Thyroid gland (tissue), 4 donors: ENCODE data around the gene ARHGAP28. TPM values are rescaled to one million over a fixed set of nuclear protein-coding genes. Genes with fewer than 3 reads are reported as not detected.

ENCODE experiments used
- DNase-seq, 2 donors: peaks; one replicate each; pipeline ENCODE4 v3.0.0-alpha.2; 2019
- H3K27ac ChIP-seq, 3 donors: fragments of 200-600 bp; sonication (generic); 1 replicate in 2 of 3; 2 replicates in 1 of 3; pipeline ENCODE4 v1.5.1; 2016 to 2019; ENCODE audit warnings: mild to moderate bottlenecking in 1 of 3, moderate library complexity in 1 of 3
- H3K27me3 ChIP-seq: fragments of 200-600 bp; sonication (generic); one replicate; pipeline ENCODE4 v1.5.1; 2019
- H3K36me3 ChIP-seq, 2 donors: fragments of 200-600 bp; sonication (generic); one replicate each; pipeline ENCODE4 v1.5.1; 2016 to 2019
- H3K4me1 ChIP-seq, 2 donors: fragments of 200-600 bp; sonication (generic); one replicate each; pipeline ENCODE4 v1.5.1; 2017 to 2019
- H3K4me3 ChIP-seq, 3 donors: fragments of 200-600 bp; sonication (generic); replicated peaks in 1 of 3; 1 replicate in 2 of 3; 2 replicates in 1 of 3; pipeline ENCODE4 v1.5.1; 2016; ENCODE audit warnings: mild to moderate bottlenecking in 1 of 3
- H3K9me3 ChIP-seq: fragments of 200-600 bp; sonication (generic); one replicate; pipeline ENCODE4 v1.5.1; 2017
- POLR2A ChIP-seq, 2 donors: fragments of 450-650 bp; IDR thresholded peaks; one replicate each; pipeline ENCODE4 v1.6.1; 2017; ENCODE audit warnings: antibody characterized with exemption in 2 of 2, mild to moderate bottlenecking in 2 of 2, moderate library complexity in 1 of 2
- WGBS, 2 donors: methylation state at CpG; one replicate each; pipeline ENCODE4 v1.1.5; 2017; 5-methylcytosine and 5-hydroxymethylcytosine counted together
- intact Hi-C: fragments of 100-400 bp; cut with DNase I; formaldehyde crosslinking; loops from one replicate; pipeline ENCODE4 v1.15.1; 2023
- total RNA-seq, 4 donors: library from RNA; depleted of rRNA; stranded (reverse); fragments of >200 nt; gene quantifications; one replicate each; pipeline ENCODE4 v1.2.3, GENCODE V29; 2016
- TF ChIP-seq, protein P1 (sequence below), 6 experiments: fragments of 200-600 bp in 3 of 6; fragments of 450-650 bp in 3 of 6; sonication (generic) in 3 of 6; IDR thresholded peaks; one replicate each; pipeline ENCODE4 v1.5.1; 2016 to 2019; ENCODE audit warnings: antibody characterized with exemption in 6 of 6, mild to moderate bottlenecking in 2 of 6, inconsistent platforms in 1 of 6, moderate library complexity in 1 of 6

ARHGAP28 gene
- total RNA-seq, 4 donors from 2014 or later: 2.8 to 26.5 (median 9.1) TPM

DNA sequence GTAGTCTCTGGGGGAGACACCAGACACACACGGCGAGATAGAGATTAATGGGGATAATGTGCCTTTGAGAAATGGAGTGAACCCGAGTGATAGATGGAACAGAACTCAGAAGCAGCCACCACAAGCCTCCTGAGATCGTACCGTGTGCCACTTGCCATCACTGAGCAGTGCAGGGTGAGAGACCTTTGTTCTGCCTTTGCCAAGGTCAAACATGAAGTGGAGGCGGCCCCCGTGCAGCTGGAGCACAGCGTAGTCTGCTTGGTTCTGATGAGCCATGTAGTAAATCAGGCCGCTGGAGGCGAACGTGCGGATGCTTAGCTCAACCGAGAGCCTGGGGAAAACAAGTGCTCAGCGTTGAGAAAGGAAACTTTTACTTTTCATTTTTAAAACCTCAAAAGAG lies 221.1 kb downstream of the ARHGAP28 start:
- no peaks in the 10 kb centered on the region for H3K36me3 ChIP-seq
- H3K9me3 ChIP-seq: no peaks in the 10 kb centered on the region
- 89 to 90% methylated on average over 14 of the region's 14 CpGs for WGBS, 2 donors
- no peaks in the 10 kb centered on the region for H3K4me1 ChIP-seq
- H3K27ac ChIP-seq: no peak overlapping the region
- no peak for DNase-seq
- H3K27me3 ChIP-seq: no peaks in the 10 kb centered on the region
- intact Hi-C loops: no loop called here
- H3K4me3 ChIP-seq: no peak overlapping the region
- no peak for TF ChIP-seq POLR2A (IDR thresholded peaks at IDR 0.05)
- TF ChIP-seq, protein P1, sequence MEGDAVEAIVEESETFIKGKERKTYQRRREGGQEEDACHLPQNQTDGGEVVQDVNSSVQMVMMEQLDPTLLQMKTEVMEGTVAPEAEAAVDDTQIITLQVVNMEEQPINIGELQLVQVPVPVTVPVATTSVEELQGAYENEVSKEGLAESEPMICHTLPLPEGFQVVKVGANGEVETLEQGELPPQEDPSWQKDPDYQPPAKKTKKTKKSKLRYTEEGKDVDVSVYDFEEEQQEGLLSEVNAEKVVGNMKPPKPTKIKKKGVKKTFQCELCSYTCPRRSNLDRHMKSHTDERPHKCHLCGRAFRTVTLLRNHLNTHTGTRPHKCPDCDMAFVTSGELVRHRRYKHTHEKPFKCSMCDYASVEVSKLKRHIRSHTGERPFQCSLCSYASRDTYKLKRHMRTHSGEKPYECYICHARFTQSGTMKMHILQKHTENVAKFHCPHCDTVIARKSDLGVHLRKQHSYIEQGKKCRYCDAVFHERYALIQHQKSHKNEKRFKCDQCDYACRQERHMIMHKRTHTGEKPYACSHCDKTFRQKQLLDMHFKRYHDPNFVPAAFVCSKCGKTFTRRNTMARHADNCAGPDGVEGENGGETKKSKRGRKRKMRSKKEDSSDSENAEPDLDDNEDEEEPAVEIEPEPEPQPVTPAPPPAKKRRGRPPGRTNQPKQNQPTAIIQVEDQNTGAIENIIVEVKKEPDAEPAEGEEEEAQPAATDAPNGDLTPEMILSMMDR (IDR thresholded peaks at IDR 0.05): no peak

DNA sequence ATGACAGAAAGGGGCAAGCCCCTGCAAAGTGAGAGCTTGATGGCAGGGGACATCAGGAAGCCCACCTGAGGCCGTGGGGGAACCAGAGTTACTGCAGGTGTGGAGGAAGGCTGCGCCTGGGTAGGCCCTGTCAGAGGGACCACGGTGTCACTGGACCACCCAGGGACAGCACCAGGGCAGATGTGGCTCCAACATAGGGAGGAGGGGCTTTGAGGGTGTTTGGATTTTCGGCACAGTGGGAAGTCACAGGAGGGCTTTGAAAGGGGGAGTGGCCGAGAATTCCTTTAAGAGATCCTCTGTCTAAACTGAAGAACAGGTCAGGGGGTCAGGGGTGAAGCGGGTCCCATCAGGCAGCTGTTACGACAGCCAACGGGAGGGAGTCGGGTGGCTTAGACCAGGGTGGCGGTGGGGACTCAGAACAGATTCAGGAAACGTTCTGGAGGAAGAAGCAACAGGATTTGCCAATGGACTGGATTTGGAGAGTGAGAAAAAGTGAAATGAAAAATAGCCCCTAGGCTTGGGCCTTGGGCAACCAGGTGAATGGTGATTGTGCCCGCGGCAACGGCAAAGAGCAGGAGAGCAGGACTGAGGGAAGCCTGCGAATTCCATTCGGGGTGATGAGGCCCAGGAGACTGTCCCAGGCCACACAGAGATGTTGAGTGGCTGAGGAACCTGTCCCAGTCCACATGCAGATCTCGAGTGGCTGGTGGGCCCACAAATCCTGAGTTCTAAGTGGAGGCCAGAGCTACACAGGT lies 222.0 kb downstream of the ARHGAP28 start:
- no peaks in the 10 kb centered on the region for H3K4me1 ChIP-seq
- H3K9me3 ChIP-seq: no peaks in the 10 kb centered on the region
- intact Hi-C loops: no loop called here
- no peak for TF ChIP-seq POLR2A (IDR thresholded peaks at IDR 0.05)
- TF ChIP-seq, protein P1 (IDR thresholded peaks at IDR 0.05): no peak
- 75% methylated on average over 17 of the region's 17 CpGs for WGBS, 2 donors
- H3K27me3 ChIP-seq: no peaks in the 10 kb centered on the region
- no peak overlapping the region for H3K4me3 ChIP-seq
- no peak for DNase-seq
- H3K36me3 ChIP-seq: no peaks in the 10 kb centered on the region
- H3K27ac ChIP-seq: no peak overlapping the region

DNA sequence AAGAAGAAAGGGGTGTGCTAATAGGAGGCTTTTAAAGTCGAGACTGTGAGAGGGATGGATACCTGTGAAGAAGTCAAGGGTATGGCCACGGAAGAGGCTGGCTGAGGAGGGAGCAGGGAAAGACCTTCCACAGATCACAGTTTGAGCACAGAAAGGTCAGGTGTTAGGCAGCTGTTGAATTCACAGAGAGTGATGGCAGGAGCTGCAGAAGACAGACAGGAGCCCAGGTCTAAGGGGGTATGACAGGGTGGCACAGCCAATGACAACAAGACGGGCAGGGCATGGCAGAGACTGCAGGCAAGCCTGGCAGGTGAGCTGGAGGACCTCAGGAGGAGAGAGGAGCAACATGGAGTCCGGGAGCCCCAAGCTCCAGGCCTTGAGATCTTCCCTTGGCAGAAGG lies 225.0 kb downstream of the ARHGAP28 start:
- WGBS, 2 donors: 87 to 88% methylated on average over 4 of the region's 4 CpGs

DNA sequence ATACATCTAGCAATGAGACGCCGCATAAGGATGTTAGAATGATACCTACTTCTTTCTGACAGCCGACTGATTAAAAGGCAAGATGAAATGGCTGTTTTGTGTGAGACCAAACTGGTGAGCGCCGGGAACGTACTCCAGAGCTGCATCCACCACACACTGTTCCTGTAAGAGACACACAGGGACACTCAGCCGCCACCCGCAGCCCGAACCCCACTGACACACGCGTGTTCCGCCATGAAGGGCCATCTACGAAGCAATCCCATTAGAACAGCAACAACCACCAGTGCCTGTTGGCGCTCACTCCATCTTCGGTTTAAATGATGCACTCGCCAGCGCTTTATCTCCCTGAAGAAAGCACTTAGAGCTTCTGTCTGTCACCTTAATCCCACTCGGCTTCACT lies 225.8 kb downstream of the ARHGAP28 start:
- intact Hi-C loops: no loop called here
- Histone ChIP-seq H3K27me3 (no peaks in the 10 kb centered on the region), H3K4me3 (no peak overlapping the region), H3K27ac (no peak overlapping the region), H3K4me1 (no peaks in the 10 kb centered on the region), H3K36me3 (peaks cover 0 to 3% of the 10 kb centered on the region in 2 donors), H3K9me3 (no peaks in the 10 kb centered on the region)
- WGBS, 2 donors: 97 to 98% methylated on average over 18 of the region's 18 CpGs
- TF ChIP-seq, protein P1 (IDR thresholded peaks at IDR 0.05): no peak
- no peak for DNase-seq

More for the DNA sequence above, 225.0 kb downstream of the ARHGAP28 start:
- Histone ChIP-seq H3K36me3 (no peaks in the 10 kb centered on the region), H3K4me1 (no peaks in the 10 kb centered on the region), H3K4me3 (no peak overlapping the region), H3K27me3 (no peaks in the 10 kb centered on the region), H3K27ac (no peak overlapping the region), H3K9me3 (no peaks in the 10 kb centered on the region)
- no peak for TF ChIP-seq POLR2A (IDR thresholded peaks at IDR 0.05)
- TF ChIP-seq, protein P1 (IDR thresholded peaks at IDR 0.05): no peak
- intact Hi-C loops: no loop called here
- no peak for DNase-seq

DNA sequence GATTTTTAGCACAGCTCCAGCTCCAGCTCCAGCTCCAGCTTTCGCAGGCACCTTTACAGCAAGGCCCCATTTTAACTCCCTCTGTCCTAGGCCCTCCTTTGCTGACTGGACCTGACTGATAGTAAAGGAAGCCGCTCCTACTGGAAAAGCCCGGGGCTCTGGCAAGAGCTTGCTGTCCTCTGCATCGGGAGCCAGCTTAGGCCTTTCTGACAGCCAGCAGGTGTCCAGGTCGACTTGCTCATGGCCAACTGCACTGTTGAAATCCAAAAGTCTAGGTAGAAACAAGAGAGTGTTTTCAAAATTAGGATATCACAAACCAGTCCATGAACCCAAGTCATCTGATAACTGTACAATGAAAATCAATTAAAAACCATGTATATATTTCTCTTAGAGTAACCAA lies 227.0 kb downstream of the ARHGAP28 start:
- Histone ChIP-seq H3K36me3 (peaks cover 0 to 6% of the 10 kb centered on the region in 2 donors), H3K4me1 (no peaks in the 10 kb centered on the region), H3K27me3 (no peaks in the 10 kb centered on the region), H3K9me3 (no peaks in the 10 kb centered on the region), H3K27ac (no peak overlapping the region), H3K4me3 (no peak overlapping the region)
- TF ChIP-seq, protein P1 (IDR thresholded peaks at IDR 0.05): no peak
- no peak for TF ChIP-seq POLR2A (IDR thresholded peaks at IDR 0.05)
- WGBS, 2 donors: 89 to 90% methylated on average over 5 of the region's 5 CpGs
- intact Hi-C loops: no loop called here
- DNase-seq: no peak
